Esophagus (tissue), 2 donors: ENCODE results near the gene KRTAP5-8. TPM values are rescaled to one million over a fixed set of nuclear protein-coding genes. Genes with fewer than 3 reads are reported as not detected.

Experiments
- H3K27ac ChIP-seq, 2 donors: one replicate each; pipeline ENCODE4 v1.5.1; 2013; ENCODE audit warnings: low read depth in 2 of 2, mild to moderate bottlenecking in 2 of 2, inconsistent platforms in 1 of 2, low read length in 1 of 2, moderate library complexity in 1 of 2
- H3K27me3 ChIP-seq, 2 donors: one replicate each; pipeline ENCODE4 v1.6.1; 2013; ENCODE audit warnings: low read length in 2 of 2, control low read depth in 1 of 2, mild to moderate bottlenecking in 1 of 2; ENCODE audit not compliant: insufficient read depth in 2 of 2, control insufficient read depth in 1 of 2
- H3K36me3 ChIP-seq, 2 donors: one replicate each; pipeline ENCODE4 v1.6.1; 2013; ENCODE audit warnings: low read length in 1 of 2; ENCODE audit not compliant: control insufficient read depth in 2 of 2, insufficient read depth in 2 of 2
- H3K4me1 ChIP-seq, 2 donors: one replicate each; pipeline ENCODE4 v1.6.1; 2013; ENCODE audit warnings: low read length in 1 of 2; ENCODE audit not compliant: control insufficient read depth in 2 of 2, insufficient read depth in 2 of 2
- H3K4me3 ChIP-seq, 2 donors: one replicate each; pipeline ENCODE4 v1.5.1; 2013; ENCODE audit warnings: low read length in 2 of 2, mild to moderate bottlenecking in 2 of 2, low read depth in 1 of 2, moderate library complexity in 1 of 2
- H3K9me3 ChIP-seq, 2 donors: one replicate each; pipeline ENCODE4 v1.6.1; 2013; ENCODE audit warnings: mild to moderate bottlenecking in 2 of 2, low read depth in 1 of 2, low read length in 1 of 2, moderate library complexity in 1 of 2; ENCODE audit not compliant: control insufficient read depth in 2 of 2, insufficient read depth in 1 of 2
- WGBS, 2 donors: extraction: QIAGEN DNeasy Blood & Tissue Kit; methylation state at CpG; one replicate each; pipeline ENCODE4 v1.1.7; 2013; 5-methylcytosine and 5-hydroxymethylcytosine counted together
- polyA plus RNA-seq, 2 donors: library from polyadenylated mRNA; stranded (reverse); fragments of 200-250 nt; gene quantifications; one replicate each; pipeline ENCODE4 v1.2.3, GENCODE V29; 2013
- donor health status: healthy with polysubstance abuse.
- donor health status: Bipolar disorder and iron deficiency.

The KRTAP5-8 gene
- polyA plus RNA-seq, 2 donors: 0.07 to 0.31 TPM

- Histone ChIP-seq H3K27ac (no peak overlapping the region), H3K9me3 (no peaks in the 10 kb centered on the region), H3K27me3 (no peaks in the 10 kb centered on the region), H3K4me1 (no peaks in the 10 kb centered on the region), H3K4me3 (no peak overlapping the region), H3K36me3 (no peaks in the 10 kb centered on the region)
- 83 to 87% methylated on average over 6 of the region's 6 CpGs for WGBS, 2 donors
These were observed 17.2 kb downstream of the KRTAP5-8 start for GRCh38 chr11:71554996-71555395.

DNA sequence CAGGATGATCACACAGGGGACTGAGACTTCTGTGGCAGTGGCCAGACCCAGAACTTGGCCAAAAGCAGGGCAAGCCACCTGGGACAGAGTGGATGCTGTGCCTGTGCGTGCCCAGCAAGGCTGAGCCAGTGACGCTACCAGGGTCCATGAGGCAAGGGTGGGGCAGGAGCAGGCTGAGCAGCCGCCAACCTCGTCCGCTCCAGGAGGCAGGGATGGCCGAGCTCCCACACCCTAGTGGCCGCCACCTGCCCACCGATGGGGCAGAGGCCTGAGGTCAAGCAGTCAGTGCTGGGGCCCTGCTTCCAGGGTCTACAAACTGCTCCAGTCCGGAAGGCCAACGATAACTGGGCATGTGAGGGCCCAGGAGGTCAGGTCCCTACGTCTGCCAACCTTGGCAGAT lies 17.7 kb downstream of the KRTAP5-8 start:
- H3K27me3 ChIP-seq: no peaks in the 10 kb centered on the region
- no peaks in the 10 kb centered on the region for H3K9me3 ChIP-seq
- H3K36me3 ChIP-seq: no peaks in the 10 kb centered on the region
- H3K4me3 ChIP-seq: no peak overlapping the region
- 89 to 90% methylated on average over 10 to 11 of the region's 11 CpGs for WGBS, 2 donors
- no peaks in the 10 kb centered on the region for H3K4me1 ChIP-seq
- no peak overlapping the region for H3K27ac ChIP-seq

- no peaks in the 10 kb centered on the region for H3K4me1 ChIP-seq
- no peak overlapping the region for H3K27ac ChIP-seq
- H3K9me3 ChIP-seq: no peaks in the 10 kb centered on the region
- H3K27me3 ChIP-seq: no peaks in the 10 kb centered on the region
- H3K4me3 ChIP-seq: no peak overlapping the region
- WGBS, 2 donors: 90 to 91% methylated on average over 4 of the region's 4 CpGs
- no peaks in the 10 kb centered on the region for H3K36me3 ChIP-seq
These were observed 18.2 kb downstream of the KRTAP5-8 start for GRCh38 chr11:71556018-71556417.

GRCh38 chr11:71557257-71557656 lies 19.4 kb downstream of the KRTAP5-8 start:
- H3K4me1 ChIP-seq: no peaks in the 10 kb centered on the region
- H3K27me3 ChIP-seq: no peaks in the 10 kb centered on the region
- H3K36me3 ChIP-seq: no peaks in the 10 kb centered on the region

GRCh38 chr11:71558996-71559395 lies 21.2 kb downstream of the KRTAP5-8 start:
- Histone ChIP-seq H3K27ac (no peak overlapping the region), H3K4me3 (no peak overlapping the region), H3K9me3 (peaks cover 0 to 2% of the 10 kb centered on the region in 2 donors), H3K4me1 (no peaks in the 10 kb centered on the region), H3K36me3 (no peaks in the 10 kb centered on the region), H3K27me3 (peaks cover 0 to 2% of the 10 kb centered on the region in 2 donors)
- 74 to 85% methylated on average over 1 of the region's 1 CpG for WGBS, 2 donors

More at GRCh38 chr11:71557257-71557656, 19.4 kb downstream of the KRTAP5-8 start:
- Histone ChIP-seq H3K4me3 (no peak overlapping the region), H3K9me3 (peaks cover 0 to 2% of the 10 kb centered on the region in 2 donors), H3K27ac (no peak overlapping the region)

DNA sequence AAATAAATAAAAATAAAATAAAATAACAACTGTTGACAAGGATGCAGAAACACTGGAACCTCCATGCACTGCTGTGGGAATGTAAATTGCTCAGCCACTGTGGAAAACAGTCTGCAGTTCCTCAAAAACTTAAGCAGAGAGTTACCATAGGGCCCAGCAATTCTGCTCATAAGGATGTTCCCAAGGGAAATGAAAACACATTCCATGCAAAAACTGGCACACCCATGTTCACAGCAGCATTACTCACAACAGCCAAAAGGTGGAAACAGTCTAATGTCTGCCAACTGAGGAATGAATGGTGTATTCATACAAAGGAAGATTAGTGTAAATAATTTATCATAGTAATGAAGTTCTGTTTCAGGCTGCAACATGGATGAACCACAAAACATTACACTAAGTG lies 24.3 kb downstream of the KRTAP5-8 start:
- no peak overlapping the region for H3K4me3 ChIP-seq
- H3K27ac ChIP-seq: no peak overlapping the region
- H3K27me3 ChIP-seq: peaks cover 0 to 2% of the 10 kb centered on the region in 2 donors
- no peaks in the 10 kb centered on the region for H3K4me1 ChIP-seq
- peaks cover 0 to 2% of the 10 kb centered on the region in 2 donors for H3K9me3 ChIP-seq
- no peaks in the 10 kb centered on the region for H3K36me3 ChIP-seq

DNA sequence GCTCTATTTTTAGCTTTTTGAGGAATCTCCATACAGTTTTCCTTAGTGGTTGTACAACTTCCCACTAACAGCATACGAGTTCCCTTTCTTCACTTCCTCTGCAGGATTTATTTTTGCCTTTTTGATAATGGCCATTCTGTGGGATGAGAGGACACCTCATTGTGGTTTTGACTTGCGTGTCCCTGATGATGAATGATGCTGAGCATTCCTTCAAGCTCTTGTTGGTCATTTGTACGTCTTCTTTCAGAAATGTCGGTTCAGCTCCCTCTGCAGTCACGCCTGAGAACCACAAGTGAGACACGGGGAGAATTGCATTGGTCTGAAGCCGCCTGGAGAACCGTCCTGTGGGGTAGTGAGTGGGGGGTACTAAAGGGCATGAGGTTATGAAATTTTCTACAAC lies 25.6 kb downstream of the KRTAP5-8 start:
- H3K27ac ChIP-seq: no peak overlapping the region
- H3K27me3 ChIP-seq: peaks cover 0 to 2% of the 10 kb centered on the region in 2 donors
- H3K9me3 ChIP-seq: peaks cover 0 to 2% of the 10 kb centered on the region in 2 donors
- 30 to 33% methylated on average over 8 of the region's 8 CpGs for WGBS, 2 donors
- H3K4me1 ChIP-seq: no peaks in the 10 kb centered on the region
- no peaks in the 10 kb centered on the region for H3K36me3 ChIP-seq
- no peak overlapping the region for H3K4me3 ChIP-seq

- H3K4me1 ChIP-seq: peaks cover 0 to 3% of the 10 kb centered on the region in 2 donors
- H3K27me3 ChIP-seq: peaks cover 0 to 2% of the 10 kb centered on the region in 2 donors
- peaks cover 0 to 2% of the 10 kb centered on the region in 2 donors for H3K9me3 ChIP-seq
- no peaks in the 10 kb centered on the region for H3K36me3 ChIP-seq
- H3K4me3 ChIP-seq: no peak overlapping the region
- 82 to 86% methylated on average over 4 of the region's 4 CpGs for WGBS, 2 donors
- no peak overlapping the region for H3K27ac ChIP-seq
These were observed 26.6 kb downstream of the KRTAP5-8 start for GRCh38 chr11:71564430-71564829.

DNA sequence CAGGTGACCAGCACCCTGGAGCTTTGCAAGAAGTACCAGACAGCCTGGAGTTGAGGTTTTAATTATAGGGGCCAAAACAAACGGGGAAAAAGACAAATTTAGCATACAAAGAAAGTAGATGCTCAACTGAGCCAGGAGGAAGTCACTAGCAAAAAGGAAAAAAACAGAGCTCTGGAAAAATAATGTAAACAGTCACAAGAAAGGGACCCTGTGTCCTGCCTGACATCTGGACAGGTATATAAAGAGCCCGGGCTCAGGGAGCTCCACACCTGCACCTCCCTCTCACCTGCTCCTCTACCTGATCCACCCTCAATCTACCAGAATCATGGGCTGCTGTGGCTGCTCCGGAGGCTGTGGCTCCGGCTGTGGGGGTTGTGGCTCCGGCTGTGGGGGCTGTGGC lies 27.4 kb downstream of the KRTAP5-8 start, which contains the start of gene KRTAP5-10:
KRTAP5-10 (plus strand) TSS at position 301 of the 400 bp plus-strand sequence; CDS start at position 326, 25 bp downstream.
- peaks cover 0 to 3% of the 10 kb centered on the region in 2 donors for H3K4me1 ChIP-seq
- H3K27me3 ChIP-seq: peaks cover 0 to 2% of the 10 kb centered on the region in 2 donors
- WGBS, 2 donors: 51 to 67% methylated on average over 5 of the region's 5 CpGs
- peaks cover 0 to 2% of the 10 kb centered on the region in 2 donors for H3K9me3 ChIP-seq
- H3K36me3 ChIP-seq: no peaks in the 10 kb centered on the region
- H3K27ac ChIP-seq: no peak within 1 kb of the TSS
- H3K4me3 ChIP-seq: no peak within 1 kb of the TSS

DNA sequence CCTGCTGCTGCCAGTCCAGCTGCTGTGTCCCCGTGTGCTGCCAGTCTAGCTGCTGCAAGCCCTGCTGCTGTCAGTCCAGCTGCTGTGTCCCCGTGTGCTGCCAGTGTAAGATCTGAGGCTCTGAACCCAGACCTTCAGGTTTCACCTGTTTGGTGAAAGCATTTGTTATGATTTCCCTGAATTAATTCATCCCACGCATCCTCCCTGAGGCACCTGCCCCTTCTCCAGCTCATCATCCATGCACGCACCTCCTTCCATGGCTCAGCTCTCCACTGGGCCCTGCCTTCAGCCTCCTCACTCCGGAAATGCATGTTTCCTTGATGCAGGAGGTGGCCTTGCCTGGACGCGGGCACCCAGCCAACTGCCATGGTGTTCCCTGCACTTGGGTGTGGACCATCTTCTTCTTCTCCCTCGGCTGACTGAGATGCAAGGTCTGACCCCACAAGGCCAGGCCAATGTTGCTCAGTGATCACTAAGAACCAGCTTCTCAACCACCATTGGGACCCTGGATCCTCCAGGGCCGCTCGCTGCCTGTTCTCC lies 28.3 kb downstream of the KRTAP5-8 start:
- Histone ChIP-seq H3K27me3 (peaks cover 0 to 2% of the 10 kb centered on the region in 2 donors), H3K36me3 (no peaks in the 10 kb centered on the region), H3K9me3 (peaks cover 0 to 2% of the 10 kb centered on the region in 2 donors), H3K4me1 (peaks cover 0 to 3% of the 10 kb centered on the region in 2 donors), H3K4me3 (no peak overlapping the region), H3K27ac (no peak overlapping the region)
- 56 to 57% methylated on average over 10 of the region's 10 CpGs for WGBS, 2 donors
